Astrocyte (in vitro differentiated cells and primary cell): ENCODE results near the gene MARVELD1.

Experiments
- CTCF ChIP-seq: IDR thresholded peaks from 2 replicates; pipeline ENCODE4 v1.5.1; 2011; ENCODE audit warnings: low read depth, mild to moderate bottlenecking, inconsistent platforms, low read length, moderate library complexity; ENCODE audit not compliant: insufficient read depth
- EZH2 ChIP-seq: IDR thresholded peaks from 2 replicates; pipeline ENCODE4 v1.6.1; 2012; ENCODE audit warnings: mild to moderate bottlenecking, low read length, inconsistent platforms; ENCODE audit not compliant: insufficient read depth

GRCh38 chr10:97669571-97669970, 44.0 kb upstream of the MARVELD1 start:
- TF ChIP-seq CTCF, result no peak
- no peak for TF ChIP-seq EZH2
